A673 (cell line): ENCODE data around the gene NEIL1.

ENCODE experiments used
- EZH2 ChIP-seq: fragments of 200-600 bp; sonication (generic); IDR thresholded peaks from 2 replicates; pipeline ENCODE4 v1.6.1; 2017; ENCODE audit warnings: borderline replicate concordance, low read depth, mild to moderate bottlenecking, mixed read lengths, antibody characterized with exemption, low read length; ENCODE audit not compliant: poor library complexity, severe bottlenecking
- TF ChIP-seq, protein P1 (sequence below): fragments of 300-800, 200-600 bp; sonication (generic); conservative IDR thresholded peaks from 2 replicates; pipeline ENCODE4 v1.5.1; 2017; ENCODE audit warnings: low read depth, mild to moderate bottlenecking, antibody characterized with exemption, low read length, moderate library complexity, mixed read lengths

DNA sequence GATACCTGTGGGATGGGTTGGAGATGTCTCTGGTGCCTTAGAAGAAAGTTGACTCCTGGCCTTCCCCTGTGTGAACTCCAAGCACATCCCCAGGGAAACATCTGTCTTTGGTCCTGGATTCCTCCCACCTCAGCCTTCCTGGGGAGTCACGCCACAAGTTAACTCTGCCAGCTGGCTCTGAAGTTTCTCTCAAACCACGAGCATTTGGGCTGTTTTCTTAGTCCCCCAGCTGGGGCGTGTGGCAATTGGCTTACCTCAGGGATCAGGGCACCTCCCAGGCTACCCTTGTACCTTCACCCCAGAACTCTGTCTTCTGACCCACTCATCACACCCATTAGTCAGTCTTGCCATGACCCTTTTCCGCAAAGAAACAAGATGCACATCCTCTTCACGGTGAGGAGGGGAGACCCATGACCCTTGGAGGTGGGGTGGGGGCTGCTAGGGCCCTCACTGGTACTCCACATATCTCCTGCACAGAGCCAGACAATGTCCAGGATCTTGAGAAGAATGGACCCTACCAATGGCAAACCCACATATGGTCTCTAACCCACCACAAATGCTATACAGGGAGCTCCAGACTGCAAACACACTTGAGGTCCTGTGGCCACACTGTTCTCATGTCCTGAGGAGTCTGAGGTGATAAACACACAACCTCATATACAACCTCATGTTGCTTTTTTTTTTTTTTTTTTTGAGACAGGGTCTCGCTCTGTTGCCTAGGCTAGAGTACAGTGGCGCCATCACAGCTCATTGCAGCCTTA is 3.9 kb downstream of the NEIL1 start:
- TF ChIP-seq EZH2 = no peak
- TF ChIP-seq, protein P1, sequence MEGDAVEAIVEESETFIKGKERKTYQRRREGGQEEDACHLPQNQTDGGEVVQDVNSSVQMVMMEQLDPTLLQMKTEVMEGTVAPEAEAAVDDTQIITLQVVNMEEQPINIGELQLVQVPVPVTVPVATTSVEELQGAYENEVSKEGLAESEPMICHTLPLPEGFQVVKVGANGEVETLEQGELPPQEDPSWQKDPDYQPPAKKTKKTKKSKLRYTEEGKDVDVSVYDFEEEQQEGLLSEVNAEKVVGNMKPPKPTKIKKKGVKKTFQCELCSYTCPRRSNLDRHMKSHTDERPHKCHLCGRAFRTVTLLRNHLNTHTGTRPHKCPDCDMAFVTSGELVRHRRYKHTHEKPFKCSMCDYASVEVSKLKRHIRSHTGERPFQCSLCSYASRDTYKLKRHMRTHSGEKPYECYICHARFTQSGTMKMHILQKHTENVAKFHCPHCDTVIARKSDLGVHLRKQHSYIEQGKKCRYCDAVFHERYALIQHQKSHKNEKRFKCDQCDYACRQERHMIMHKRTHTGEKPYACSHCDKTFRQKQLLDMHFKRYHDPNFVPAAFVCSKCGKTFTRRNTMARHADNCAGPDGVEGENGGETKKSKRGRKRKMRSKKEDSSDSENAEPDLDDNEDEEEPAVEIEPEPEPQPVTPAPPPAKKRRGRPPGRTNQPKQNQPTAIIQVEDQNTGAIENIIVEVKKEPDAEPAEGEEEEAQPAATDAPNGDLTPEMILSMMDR = no peak
